ENCODE data around the gene MEX3A. TPM values are rescaled to one million over a fixed set of nuclear protein-coding genes. Genes with fewer than 3 reads are reported as not detected.

The MEX3A gene
- total and polyA plus RNA-seq, 5 donors from 2014 or later = not detected

DNA sequence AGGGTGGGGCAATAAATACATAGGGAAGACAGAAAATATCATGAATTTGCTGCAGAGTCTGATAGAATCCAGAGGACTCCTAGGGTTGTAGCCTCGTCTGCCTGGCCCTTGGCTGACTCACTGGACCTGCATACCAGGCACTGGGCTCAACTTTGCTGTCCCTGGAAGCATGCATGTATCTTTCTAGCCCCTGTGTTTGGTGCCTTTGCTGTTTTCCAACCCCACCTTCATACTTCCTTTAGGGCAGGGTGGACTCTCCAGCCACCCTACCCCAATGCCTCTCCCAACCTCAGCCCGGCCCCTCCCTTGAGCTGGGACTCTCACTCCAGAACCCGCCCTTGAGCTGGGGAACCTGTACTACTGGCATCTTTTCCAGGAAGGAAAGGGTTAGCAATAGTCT lies 20.1 kb downstream of the MEX3A start:
- Mint-ChIP-seq H3K27me3 (peaks cover 4% of the 10 kb centered on the region), H3K36me3 (no peaks in the 10 kb centered on the region), H3K4me1 (peaks cover 0 to 9% (median 7%) of the 10 kb centered on the region in 4 donors), H3K4me3 (peak overlapping the region in 1 of 4 donors; percentile 47), H3K9me3 (no peaks in the 10 kb centered on the region), H3K27ac (no peak overlapping the region)
- DNase-seq = no peak
- no peaks in the 10 kb centered on the region for H3K27me3 ChIP-seq (ENCODE audit: control insufficient read depth, insufficient read depth, low read length)
- no peak overlapping the region for H3K4me3 ChIP-seq (ENCODE audit: low read depth, low read length)
- peaks cover 5% of the 10 kb centered on the region for H3K36me3 ChIP-seq (ENCODE audit: control insufficient read depth, insufficient read depth, low read length)
- H3K9me3 ChIP-seq (ENCODE audit: control insufficient read depth in 2 of 2, low read length in 2 of 2) = no peaks in the 10 kb centered on the region
- H3K27ac ChIP-seq (ENCODE audit: insufficient read depth, low read length, poor library complexity, severe bottlenecking) = no peak overlapping the region
- peaks cover 2% of the 10 kb centered on the region for H3K4me1 ChIP-seq (ENCODE audit: control insufficient read depth, insufficient read depth, low read length, poor library complexity, severe bottlenecking)
- ATAC-seq (ENCODE audit: low read depth in 2 of 2) = no peak

DNA sequence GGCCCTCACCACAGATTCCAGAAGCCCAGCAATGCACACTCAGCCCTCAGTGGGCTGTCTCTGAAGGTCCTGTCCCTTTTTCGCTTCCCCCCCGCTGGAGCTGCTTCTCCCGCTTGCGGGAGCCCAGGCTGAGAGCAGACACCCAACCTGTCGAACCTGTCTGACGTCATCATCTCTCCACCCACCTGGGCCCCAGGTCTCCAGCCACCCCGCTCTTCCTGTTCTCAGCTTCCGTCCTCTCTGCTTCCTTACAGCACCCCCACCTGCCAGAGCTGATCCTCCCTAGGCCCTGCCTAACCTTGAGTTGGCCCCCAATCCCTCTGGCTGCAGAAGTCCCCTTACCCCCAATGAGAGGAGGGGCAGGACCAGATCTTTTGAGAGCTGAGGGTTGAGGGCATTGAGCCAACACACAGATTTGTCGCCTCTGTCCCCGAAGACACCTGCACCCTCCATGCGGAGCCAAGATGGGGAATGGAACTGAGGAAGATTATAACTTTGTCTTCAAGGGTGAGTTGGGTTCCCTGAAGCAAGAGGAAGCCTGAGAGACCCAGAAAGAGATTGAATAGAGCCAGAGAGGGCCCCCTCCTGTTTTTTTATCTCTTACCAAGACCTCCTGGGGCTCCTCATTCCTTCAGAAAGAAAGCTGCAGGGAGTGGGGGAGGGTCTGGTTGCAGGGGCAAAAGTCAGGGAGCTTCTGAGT lies 21.2 kb downstream of the MEX3A start, which contains the start of gene RAB25:
RAB25 (plus strand) TSS at position 224 of the 700 bp plus-strand sequence; CDS start at position 465, 241 bp downstream.
- Histone ChIP-seq H3K4me3 (ENCODE audit: low read depth, low read length) (no peak within 1 kb of the TSS), H3K4me1 (ENCODE audit: control insufficient read depth, insufficient read depth, low read length, poor library complexity, severe bottlenecking) (peaks cover 4% of the 10 kb centered on the region), H3K27ac (ENCODE audit: insufficient read depth, low read length, poor library complexity, severe bottlenecking) (no peak within 1 kb of the TSS), H3K36me3 (ENCODE audit: control insufficient read depth, insufficient read depth, low read length) (peaks cover 5% of the 10 kb centered on the region), H3K9me3 (ENCODE audit: control insufficient read depth in 2 of 2, low read length in 2 of 2) (no peaks in the 10 kb centered on the region), H3K27me3 (ENCODE audit: control insufficient read depth, insufficient read depth, low read length) (no peaks in the 10 kb centered on the region)
- ATAC-seq (ENCODE audit: low read depth in 2 of 2) (no peak), DNase-seq (no peak)
- Mint-ChIP-seq H3K36me3 (no peaks in the 10 kb centered on the region), H3K4me1 (peaks cover 0 to 9% (median 7%) of the 10 kb centered on the region in 4 donors), H3K9me3 (no peaks in the 10 kb centered on the region), H3K27ac (peak within 1 kb of the TSS in 2 of 3 donors; percentile 36 to 48), H3K27me3 (no peaks in the 10 kb centered on the region), H3K4me3 (peak within 1 kb of the TSS in 1 of 4 donors; percentile 15)

- no peak overlapping the region for H3K4me3 ChIP-seq (ENCODE audit: low read depth, low read length)
- no peaks in the 10 kb centered on the region for H3K27me3 Mint-ChIP-seq
- peaks cover 22% of the 10 kb centered on the region for H3K4me1 ChIP-seq (ENCODE audit: control insufficient read depth, insufficient read depth, low read length, poor library complexity, severe bottlenecking)
- H3K27ac Mint-ChIP-seq = no peak overlapping the region
- H3K27me3 ChIP-seq (ENCODE audit: control insufficient read depth, insufficient read depth, low read length) = no peaks in the 10 kb centered on the region
- no peaks in the 10 kb centered on the region for H3K36me3 Mint-ChIP-seq
- no peaks in the 10 kb centered on the region for H3K9me3 Mint-ChIP-seq
- no peak for ATAC-seq (ENCODE audit: low read depth in 2 of 2)
- H3K36me3 ChIP-seq (ENCODE audit: control insufficient read depth, insufficient read depth, low read length) = peaks cover 5% of the 10 kb centered on the region
- DNase-seq = no peak
- H3K4me1 Mint-ChIP-seq = peaks cover 14 to 40% (median 23%) of the 10 kb centered on the region in 4 donors
- no peaks in the 10 kb centered on the region for H3K9me3 ChIP-seq (ENCODE audit: control insufficient read depth in 2 of 2, low read length in 2 of 2)
- H3K4me3 Mint-ChIP-seq = peak overlapping the region; percentile 17 to 91 (median 40)
- no peak overlapping the region for H3K27ac ChIP-seq (ENCODE audit: insufficient read depth, low read length, poor library complexity, severe bottlenecking)
These were observed 25.9 kb downstream of the MEX3A start for GRCh38 chr1:156056326-156056849.

- Histone ChIP-seq H3K27me3 (ENCODE audit: control insufficient read depth, insufficient read depth, low read length) (no peaks in the 10 kb centered on the region), H3K9me3 (ENCODE audit: control insufficient read depth in 2 of 2, low read length in 2 of 2) (no peaks in the 10 kb centered on the region), H3K36me3 (ENCODE audit: control insufficient read depth, insufficient read depth, low read length) (peaks cover 5% of the 10 kb centered on the region), H3K4me1 (ENCODE audit: control insufficient read depth, insufficient read depth, low read length, poor library complexity, severe bottlenecking) (peaks cover 22% of the 10 kb centered on the region), H3K27ac (ENCODE audit: insufficient read depth, low read length, poor library complexity, severe bottlenecking) (peak overlapping the region; percentile 85), H3K4me3 (ENCODE audit: low read depth, low read length) (peak overlapping the region; percentile 97)
- peak overlapping the region; percentile 91 to 96 (median 94) for H3K4me3 Mint-ChIP-seq
- peaks cover 14 to 42% (median 23%) of the 10 kb centered on the region in 4 donors for H3K4me1 Mint-ChIP-seq
- no peaks in the 10 kb centered on the region for H3K36me3 Mint-ChIP-seq
- peak overlapping the region; percentile 63 to 95 (median 93) for H3K27ac Mint-ChIP-seq
- H3K27me3 Mint-ChIP-seq = no peaks in the 10 kb centered on the region
- no peaks in the 10 kb centered on the region for H3K9me3 Mint-ChIP-seq
- ATAC-seq (ENCODE audit: low read depth in 2 of 2) (no peak), DNase-seq (no peak)
These were observed 26.8 kb downstream of the MEX3A start for GRCh38 chr1:156055281-156056048.

DNA sequence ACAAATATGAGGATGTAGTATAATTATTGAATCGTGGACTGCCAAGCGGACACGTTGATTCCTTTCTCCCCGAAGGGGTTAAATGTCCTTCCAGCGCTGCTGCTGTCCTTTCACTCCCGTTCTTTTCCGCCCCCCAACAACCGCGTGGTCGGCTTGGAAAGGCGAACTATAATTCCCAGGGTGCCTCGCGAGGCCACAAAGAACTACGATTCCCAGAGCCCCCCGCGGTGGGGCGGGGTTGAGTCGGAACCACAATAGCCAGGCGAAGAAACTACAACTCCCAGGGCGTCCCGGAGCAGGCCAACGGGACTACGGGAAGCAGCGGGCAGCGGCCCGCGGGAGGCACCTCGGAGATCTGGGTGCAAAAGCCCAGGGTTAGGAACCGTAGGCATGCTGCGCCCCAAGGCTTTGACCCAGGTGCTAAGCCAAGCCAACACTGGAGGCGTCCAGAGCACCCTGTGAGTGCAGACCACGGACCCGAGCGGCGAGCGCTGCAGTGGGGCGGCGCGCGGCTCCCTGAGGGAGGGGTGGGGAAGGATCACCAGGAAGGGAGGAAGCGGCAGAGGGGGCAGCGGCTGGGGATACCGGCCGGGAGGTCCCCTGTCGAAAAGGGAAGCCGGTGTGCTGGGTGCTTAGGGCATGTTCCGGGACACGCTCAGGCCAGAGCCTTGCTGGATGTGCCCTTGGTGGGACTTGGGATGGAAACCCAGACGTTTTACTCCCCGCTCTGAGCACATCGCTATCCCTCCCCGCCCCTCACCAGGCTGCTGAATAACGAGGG lies 27.6 kb downstream of the MEX3A start, which contains the start of gene LAMTOR2:
LAMTOR2 (plus strand) TSS at position 283 of the 781 bp plus-strand sequence; CDS start at position 391, 108 bp downstream.
- DNase-seq (peak; percentile 92 to 96 (median 94)), ATAC-seq (ENCODE audit: low read depth in 2 of 2) (peak; percentile 84 to 85)
- peaks cover 14 to 42% (median 26%) of the 10 kb centered on the region in 4 donors for H3K4me1 Mint-ChIP-seq
- H3K4me3 Mint-ChIP-seq = peak within 1 kb of the TSS; percentile 91 to 96 (median 94)
- no peaks in the 10 kb centered on the region for H3K27me3 Mint-ChIP-seq
- H3K36me3 ChIP-seq (ENCODE audit: control insufficient read depth, insufficient read depth, low read length) = peaks cover 5% of the 10 kb centered on the region
- H3K27ac ChIP-seq (ENCODE audit: insufficient read depth, low read length, poor library complexity, severe bottlenecking) = peak within 1 kb of the TSS; percentile 85
- H3K27me3 ChIP-seq (ENCODE audit: control insufficient read depth, insufficient read depth, low read length) = no peaks in the 10 kb centered on the region
- no peaks in the 10 kb centered on the region for H3K9me3 Mint-ChIP-seq
- peak within 1 kb of the TSS; percentile 97 for H3K4me3 ChIP-seq (ENCODE audit: low read depth, low read length)
- H3K9me3 ChIP-seq (ENCODE audit: control insufficient read depth in 2 of 2, low read length in 2 of 2) = no peaks in the 10 kb centered on the region
- H3K27ac Mint-ChIP-seq = peak within 1 kb of the TSS; percentile 86 to 95 (median 93)
- peaks cover 3% of the 10 kb centered on the region for H3K36me3 Mint-ChIP-seq
- peaks cover 22% of the 10 kb centered on the region for H3K4me1 ChIP-seq (ENCODE audit: control insufficient read depth, insufficient read depth, low read length, poor library complexity, severe bottlenecking)

DNA sequence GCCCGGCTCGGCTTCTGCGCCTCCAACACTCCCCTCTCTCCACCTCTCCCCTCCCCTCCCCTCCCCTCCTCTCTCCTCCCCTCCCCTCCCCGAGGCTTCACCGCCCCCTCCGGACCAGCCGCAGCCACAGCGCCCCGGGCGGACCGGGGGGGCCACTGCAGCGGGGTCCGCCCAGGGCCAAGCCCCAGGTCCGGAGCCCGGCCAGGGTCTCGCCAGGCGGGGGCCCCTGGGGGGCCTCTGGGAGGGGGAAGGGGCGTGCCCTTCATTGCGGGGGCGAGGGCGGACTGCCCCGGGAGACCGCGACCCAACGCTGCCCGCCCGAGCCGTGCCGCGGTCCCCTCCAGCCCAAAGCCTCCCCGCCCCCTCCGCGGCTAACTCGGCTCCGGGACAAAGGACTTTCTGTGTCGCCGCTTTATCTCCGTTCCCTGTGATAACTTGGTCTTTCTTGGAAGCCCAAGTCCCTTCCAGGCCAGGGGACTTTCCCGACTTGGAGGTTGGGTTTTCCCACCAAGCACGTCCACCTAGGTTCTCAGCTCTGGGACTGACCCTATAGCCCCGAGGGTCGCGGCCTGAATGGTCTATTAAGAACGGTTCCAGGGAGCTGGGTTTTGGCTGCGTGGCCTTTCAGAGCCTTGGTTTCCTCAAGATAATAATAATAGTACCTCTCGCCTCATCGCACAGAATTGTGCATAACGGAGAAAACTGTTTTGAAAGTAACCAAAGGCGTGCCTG lies 28.3 kb downstream of the MEX3A start, which contains the start of gene UBQLN4:
UBQLN4 (minus strand) TSS at position 31 of the 732 bp plus-strand sequence. CDS start 97 bp downstream, outside the sequence.
- Histone ChIP-seq H3K9me3 (ENCODE audit: control insufficient read depth in 2 of 2, low read length in 2 of 2) (no peaks in the 10 kb centered on the region), H3K27ac (ENCODE audit: insufficient read depth, low read length, poor library complexity, severe bottlenecking) (peak within 1 kb of the TSS; percentile 85), H3K4me1 (ENCODE audit: control insufficient read depth, insufficient read depth, low read length, poor library complexity, severe bottlenecking) (peaks cover 22% of the 10 kb centered on the region), H3K36me3 (ENCODE audit: control insufficient read depth, insufficient read depth, low read length) (peaks cover 5% of the 10 kb centered on the region), H3K27me3 (ENCODE audit: control insufficient read depth, insufficient read depth, low read length) (no peaks in the 10 kb centered on the region), H3K4me3 (ENCODE audit: low read depth, low read length) (peak within 1 kb of the TSS; percentile 97)
- ATAC-seq (ENCODE audit: low read depth in 2 of 2) (peak; percentile 66 to 72), DNase-seq (peak; percentile 81 to 90 (median 82))
- Mint-ChIP-seq H3K4me1 (peaks cover 14 to 42% (median 28%) of the 10 kb centered on the region in 4 donors), H3K27ac (peak within 1 kb of the TSS; percentile 86 to 95 (median 93)), H3K36me3 (peaks cover 9% of the 10 kb centered on the region), H3K4me3 (peak within 1 kb of the TSS; percentile 93 to 97 (median 95)), H3K27me3 (no peaks in the 10 kb centered on the region), H3K9me3 (no peaks in the 10 kb centered on the region)

All from CD4-positive, CD25-positive, alpha-beta regulatory T cell (primary cell).